Osteocyte (in vitro differentiated cells): Measurements from ENCODE around the gene CTNNBIP1. TPM values are rescaled to one million over a fixed set of nuclear protein-coding genes. Genes with fewer than 3 reads are reported as not detected.

ENCODE experiments used
- DNase-seq: peaks from one replicate; pipeline ENCODE4 v3.0.0; 2021; ENCODE audit warnings: mixed read lengths; ENCODE audit not compliant: unreplicated experiment; ENCODE audit errors: extremely low spot score
- H3K27ac Mint-ChIP-seq: one replicate; pipeline ENCODE4 v1.8.0; 2021; ENCODE audit warnings: mild to moderate bottlenecking, mixed read lengths; ENCODE audit not compliant: unreplicated experiment
- H3K27me3 Mint-ChIP-seq: one replicate; pipeline ENCODE4 v1.8.0; 2021; ENCODE audit warnings: mixed read lengths; ENCODE audit not compliant: unreplicated experiment
- H3K36me3 Mint-ChIP-seq: one replicate; pipeline ENCODE4 v1.8.0; 2021; ENCODE audit warnings: mixed read lengths; ENCODE audit not compliant: unreplicated experiment
- H3K4me1 Mint-ChIP-seq: one replicate; pipeline ENCODE4 v1.8.0; 2021; ENCODE audit warnings: mixed read lengths; ENCODE audit not compliant: unreplicated experiment
- H3K4me3 Mint-ChIP-seq: one replicate; pipeline ENCODE4 v1.8.0; 2021; ENCODE audit warnings: mild to moderate bottlenecking, moderate library complexity, mixed read lengths; ENCODE audit not compliant: unreplicated experiment
- H3K9me3 Mint-ChIP-seq: one replicate; pipeline ENCODE4 v1.8.0; 2021; ENCODE audit warnings: mixed read lengths; ENCODE audit not compliant: unreplicated experiment
- CTCF ChIP-seq: fragments of 200-600 bp; sonication (generic); IDR thresholded peaks from 2 replicates; pipeline ENCODE4 v1.5.0; 2021; ENCODE audit warnings: antibody characterized with exemption, mild to moderate bottlenecking, moderate library complexity
- total RNA-seq: library from RNA; stranded (reverse); gene quantifications from 2 replicates; pipeline ENCODE4 v1.2.1, GENCODE V29; 2021

CTNNBIP1 gene
- total RNA-seq, 1 donor from 2014 or later, result 27.6 TPM

- H3K27ac Mint-ChIP-seq, result peak overlapping the region; percentile 98
- H3K9me3 Mint-ChIP-seq, result no peaks in the 10 kb centered on the region
Observed at GRCh38 chr1:9910423-9911178, 532 bp upstream of the CTNNBIP1 start.

GRCh38 chr1:9909234-9910046 is 629 bp downstream of the CTNNBIP1 start:
- H3K4me1 Mint-ChIP-seq, result peaks cover 33% of the 10 kb centered on the region
- peak overlapping the region; percentile 76 for H3K27ac Mint-ChIP-seq

More at GRCh38 chr1:9910423-9911178, 532 bp upstream of the CTNNBIP1 start:
- TF ChIP-seq CTCF, result no peak
- H3K27me3 Mint-ChIP-seq, result no peaks in the 10 kb centered on the region
- peaks cover 2% of the 10 kb centered on the region for H3K36me3 Mint-ChIP-seq
- DNase-seq, result peak; percentile 100
- peaks cover 23% of the 10 kb centered on the region for H3K4me1 Mint-ChIP-seq
- H3K4me3 Mint-ChIP-seq, result peak overlapping the region; percentile 93

GRCh38 chr1:9908871-9909233 is 1.2 kb downstream of the CTNNBIP1 start:
- Mint-ChIP-seq H3K9me3 (no peaks in the 10 kb centered on the region), H3K36me3 (peaks cover 2% of the 10 kb centered on the region), H3K27me3 (no peaks in the 10 kb centered on the region), H3K4me3 (peak overlapping the region; percentile 90), H3K4me1 (peaks cover 34% of the 10 kb centered on the region), H3K27ac (peak overlapping the region; percentile 76)
- DNase-seq, result no peak
- TF ChIP-seq CTCF, result no peak

More at GRCh38 chr1:9909234-9910046, 629 bp downstream of the CTNNBIP1 start:
- Mint-ChIP-seq H3K9me3 (no peaks in the 10 kb centered on the region), H3K4me3 (peak overlapping the region; percentile 90), H3K27me3 (no peaks in the 10 kb centered on the region), H3K36me3 (peaks cover 2% of the 10 kb centered on the region)
- DNase-seq, result no peak
- no peak for TF ChIP-seq CTCF

- no peaks in the 10 kb centered on the region for H3K27me3 Mint-ChIP-seq
- no peak for TF ChIP-seq CTCF
- no peak for DNase-seq
- no peak overlapping the region for H3K27ac Mint-ChIP-seq
- peaks cover 33% of the 10 kb centered on the region for H3K4me1 Mint-ChIP-seq
- peaks cover 2% of the 10 kb centered on the region for H3K36me3 Mint-ChIP-seq
- no peaks in the 10 kb centered on the region for H3K9me3 Mint-ChIP-seq
- H3K4me3 Mint-ChIP-seq, result no peak overlapping the region
Observed at GRCh38 chr1:9907441-9907840, 2.6 kb downstream of the CTNNBIP1 start.

- Mint-ChIP-seq H3K27me3 (no peaks in the 10 kb centered on the region), H3K27ac (no peak overlapping the region), H3K4me3 (no peak overlapping the region), H3K9me3 (no peaks in the 10 kb centered on the region), H3K36me3 (peaks cover 2% of the 10 kb centered on the region), H3K4me1 (peaks cover 28% of the 10 kb centered on the region)
- no peak for DNase-seq
- TF ChIP-seq CTCF, result no peak
Observed at GRCh38 chr1:9906466-9906865, 3.6 kb downstream of the CTNNBIP1 start.
